Tibial nerve (tissue), 4 donors: ENCODE data around the gene WDHD1. TPM values are rescaled to one million over a fixed set of nuclear protein-coding genes. Genes with fewer than 3 reads are reported as not detected.
"Not testable (repeated sequence)": the region's sequence is repeated elsewhere in the genome, so short reads cannot be mapped to it uniquely, and the experiment has no call there.

Experiments
- DNase-seq, 2 donors: peaks; one replicate each; pipeline ENCODE4 v3.0.0-alpha.2; 2019; ENCODE audit warnings: low spot score in 2 of 2
- H3K27ac ChIP-seq, 4 donors: fragments of 200-600 bp; sonication (generic) in 3 of 4; one replicate each; pipeline ENCODE4 v1.5.1; 2017 to 2019; ENCODE audit warnings: mild to moderate bottlenecking in 1 of 4
- H3K27me3 ChIP-seq, 2 donors: fragments of 200-600 bp; sonication (generic) in 1 of 2; one replicate each; pipeline versions ENCODE4 v1.5.1 to v1.6.0; 2017 to 2019
- H3K36me3 ChIP-seq, 3 donors: fragments of 200-600 bp; sonication (generic); one replicate each; pipeline ENCODE4 v1.5.1; 2018 to 2019
- H3K4me1 ChIP-seq, 4 donors: fragments of 200-600 bp; sonication (generic) in 3 of 4; one replicate each; pipeline ENCODE4 v1.5.1; 2017 to 2019
- H3K4me3 ChIP-seq, 4 donors: fragments of 200-600 bp; sonication (generic) in 3 of 4; one replicate each; pipeline ENCODE4 v1.5.1; 2017 to 2019; ENCODE audit warnings: mild to moderate bottlenecking in 1 of 4, moderate library complexity in 1 of 4
- H3K9me3 ChIP-seq, 4 donors: fragments of 200-600 bp; sonication (generic) in 3 of 4; one replicate each; pipeline ENCODE4 v1.5.1; 2017 to 2019
- EP300 ChIP-seq, 2 donors: sonication (generic); formaldehyde crosslinking; IDR thresholded peaks; one replicate each; pipeline ENCODE4 v1.6.1; 2017; ENCODE audit warnings: antibody characterized with exemption in 2 of 2, mild to moderate bottlenecking in 1 of 2
- POLR2A ChIP-seq, 2 donors: fragments of 450-650 bp; IDR thresholded peaks; one replicate each; pipeline ENCODE4 v1.6.1; 2017; ENCODE audit warnings: antibody characterized with exemption in 2 of 2, mild to moderate bottlenecking in 2 of 2, moderate library complexity in 2 of 2
- WGBS, 2 donors: methylation state at CpG; one replicate each; pipeline ENCODE4 v1.1.5; 2018; 5-methylcytosine and 5-hydroxymethylcytosine counted together
- total RNA-seq, 4 donors: library from RNA; depleted of rRNA; stranded (reverse); fragments of >200 nt; gene quantifications; one replicate each; pipeline ENCODE4 v1.1.0, GENCODE V29; 2016
- TF ChIP-seq, protein P1 (sequence below), 5 experiments: fragments of 200-600 bp in 3 of 5; fragments of 450-650 bp in 2 of 5; sonication (generic) in 3 of 5; IDR thresholded peaks; one replicate each; pipeline ENCODE4 v1.5.1; 2016 to 2019; ENCODE audit warnings: antibody characterized with exemption in 5 of 5, mild to moderate bottlenecking in 3 of 5, moderate library complexity in 2 of 5

WDHD1 gene
- total RNA-seq, 4 donors from 2014 or later: 1.2 to 3.1 (median 1.9) TPM

DNA sequence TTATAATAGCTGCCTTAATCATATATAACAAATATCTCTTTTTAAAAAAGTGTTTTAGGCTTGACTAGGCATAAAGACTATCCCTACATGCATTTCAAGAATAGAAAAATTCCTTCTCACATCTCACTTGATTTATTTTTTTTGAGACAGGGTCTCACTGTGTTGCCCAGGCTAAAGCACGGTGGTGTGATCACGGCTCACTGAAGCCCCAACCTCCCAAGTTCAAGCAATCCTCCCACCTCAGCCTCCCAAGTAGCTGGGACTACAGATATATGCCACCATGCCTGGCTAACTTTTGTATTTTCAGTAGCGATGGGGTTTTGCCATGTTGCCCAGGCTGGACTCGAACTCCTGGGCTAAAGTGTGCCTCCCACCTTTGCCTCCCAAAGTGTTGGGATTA lies 59.4 kb downstream of the WDHD1 start:
- H3K9me3 ChIP-seq: no peaks in the 10 kb centered on the region
- H3K4me1 ChIP-seq: no peaks in the 10 kb centered on the region
- TF ChIP-seq POLR2A (IDR thresholded peaks at IDR 0.05) (no peak), EP300 (IDR thresholded peaks at IDR 0.05) (no peak)
- TF ChIP-seq, protein P1, sequence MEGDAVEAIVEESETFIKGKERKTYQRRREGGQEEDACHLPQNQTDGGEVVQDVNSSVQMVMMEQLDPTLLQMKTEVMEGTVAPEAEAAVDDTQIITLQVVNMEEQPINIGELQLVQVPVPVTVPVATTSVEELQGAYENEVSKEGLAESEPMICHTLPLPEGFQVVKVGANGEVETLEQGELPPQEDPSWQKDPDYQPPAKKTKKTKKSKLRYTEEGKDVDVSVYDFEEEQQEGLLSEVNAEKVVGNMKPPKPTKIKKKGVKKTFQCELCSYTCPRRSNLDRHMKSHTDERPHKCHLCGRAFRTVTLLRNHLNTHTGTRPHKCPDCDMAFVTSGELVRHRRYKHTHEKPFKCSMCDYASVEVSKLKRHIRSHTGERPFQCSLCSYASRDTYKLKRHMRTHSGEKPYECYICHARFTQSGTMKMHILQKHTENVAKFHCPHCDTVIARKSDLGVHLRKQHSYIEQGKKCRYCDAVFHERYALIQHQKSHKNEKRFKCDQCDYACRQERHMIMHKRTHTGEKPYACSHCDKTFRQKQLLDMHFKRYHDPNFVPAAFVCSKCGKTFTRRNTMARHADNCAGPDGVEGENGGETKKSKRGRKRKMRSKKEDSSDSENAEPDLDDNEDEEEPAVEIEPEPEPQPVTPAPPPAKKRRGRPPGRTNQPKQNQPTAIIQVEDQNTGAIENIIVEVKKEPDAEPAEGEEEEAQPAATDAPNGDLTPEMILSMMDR (IDR thresholded peaks at IDR 0.05): no peak
- peaks cover 0 to 24% (median 0%) of the 10 kb centered on the region in 3 donors for H3K36me3 ChIP-seq
- H3K4me3 ChIP-seq: no peak overlapping the region
- H3K27me3 ChIP-seq: no peaks in the 10 kb centered on the region
- 96 to 99% methylated on average over 4 of the region's 4 CpGs for WGBS, 2 donors
- H3K27ac ChIP-seq: no peak overlapping the region
- DNase-seq: no peak

DNA sequence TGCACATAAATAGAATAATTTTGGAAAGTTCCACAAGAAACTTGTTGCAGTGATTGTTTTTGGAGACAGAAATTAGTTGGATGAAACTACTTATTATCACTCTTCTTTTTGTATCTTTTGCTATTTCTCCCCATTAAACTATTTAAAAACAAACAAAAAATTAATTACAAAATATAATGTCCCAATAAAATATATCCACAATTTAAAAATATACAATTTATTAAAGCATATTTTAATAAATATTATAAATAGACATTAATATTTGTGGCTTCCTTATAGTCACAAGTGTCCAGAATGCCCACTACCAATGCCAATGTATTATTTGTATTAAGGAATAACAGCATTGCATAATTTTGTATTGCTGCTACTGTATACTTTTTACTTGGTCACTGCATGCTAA lies 71.8 kb downstream of the WDHD1 start:
- no peak overlapping the region for H3K4me3 ChIP-seq
- H3K36me3 ChIP-seq: no peaks in the 10 kb centered on the region
- H3K27me3 ChIP-seq: no peaks in the 10 kb centered on the region
- no peaks in the 10 kb centered on the region for H3K4me1 ChIP-seq
- H3K9me3 ChIP-seq: no peaks in the 10 kb centered on the region
- DNase-seq: no peak
- H3K27ac ChIP-seq: no peak overlapping the region
- TF ChIP-seq POLR2A (IDR thresholded peaks at IDR 0.05) (no peak), EP300 (IDR thresholded peaks at IDR 0.05) (no peak)
- TF ChIP-seq, protein P1 (IDR thresholded peaks at IDR 0.05): no peak

DNA sequence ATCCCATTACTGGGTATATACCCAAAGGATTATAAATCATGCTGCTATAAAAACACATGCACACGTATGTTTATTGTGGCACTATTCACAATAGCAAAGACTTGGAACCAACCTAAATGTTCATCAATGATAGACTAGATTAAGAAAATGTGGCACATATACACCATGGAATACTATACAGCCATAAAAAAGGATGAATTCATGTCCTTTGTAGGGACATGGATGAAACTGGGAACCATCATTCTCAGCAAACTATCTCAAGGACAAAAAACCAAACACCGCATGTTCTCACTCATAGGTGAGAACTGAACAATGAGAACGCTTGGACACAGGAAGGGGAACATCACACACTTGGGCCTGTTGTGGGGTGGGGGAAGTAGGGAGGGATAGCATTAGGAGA lies 73.3 kb downstream of the WDHD1 start:
- not testable (repeated sequence) for H3K4me3 ChIP-seq, H3K4me1 ChIP-seq, DNase-seq, H3K9me3 ChIP-seq, H3K36me3 ChIP-seq, H3K27me3 ChIP-seq, H3K27ac ChIP-seq
- WGBS, 2 donors: 93 to 94% methylated on average over 3 of the region's 3 CpGs

DNA sequence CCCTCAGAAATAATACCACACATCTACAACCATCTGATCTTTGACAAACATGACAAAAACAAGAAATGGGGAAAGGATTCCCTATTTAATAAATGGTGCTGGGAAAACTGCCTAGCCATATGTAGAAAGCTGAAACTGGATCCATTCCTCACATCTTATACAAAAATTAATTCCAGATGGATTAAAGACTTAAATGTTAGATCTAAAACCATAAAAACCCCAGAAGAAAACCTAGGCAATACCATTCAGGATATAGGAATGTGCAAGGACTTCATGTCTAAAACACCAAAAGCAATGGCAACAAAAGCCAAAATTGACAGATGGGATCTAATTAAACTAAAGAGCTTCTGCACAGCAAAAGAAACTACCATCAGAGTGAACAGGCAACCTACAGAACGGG lies 74.1 kb downstream of the WDHD1 start:
- not testable (repeated sequence) for H3K9me3 ChIP-seq, H3K4me1 ChIP-seq, DNase-seq, H3K27ac ChIP-seq, H3K4me3 ChIP-seq, H3K27me3 ChIP-seq
- 83% methylated on average over 1 of the region's 1 CpG for WGBS, 2 donors
- peaks cover 0 to 13% (median 0%) of the 10 kb centered on the region in 3 donors for H3K36me3 ChIP-seq

DNA sequence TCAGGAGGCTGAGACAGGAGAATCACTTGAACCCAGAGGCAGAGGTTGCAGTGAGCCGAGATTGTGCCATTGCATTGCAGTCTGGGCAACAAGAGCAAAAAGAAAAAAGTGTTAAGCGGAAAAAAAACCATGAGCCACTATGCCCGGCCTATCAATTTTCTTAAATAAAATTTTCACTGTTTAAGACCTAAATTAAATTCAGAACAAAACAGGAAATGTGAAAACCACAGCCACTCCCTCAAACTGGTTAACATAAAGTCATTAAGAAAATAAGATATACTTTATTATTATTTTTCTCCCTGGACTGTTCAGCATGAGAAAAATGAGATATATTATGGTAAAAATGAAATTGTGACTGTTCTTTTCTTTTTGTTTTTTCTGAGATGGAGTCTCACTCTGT lies 79.7 kb downstream of the WDHD1 start:
- TF ChIP-seq POLR2A (IDR thresholded peaks at IDR 0.05) (no peak), EP300 (IDR thresholded peaks at IDR 0.05) (no peak)
- TF ChIP-seq, protein P1 (IDR thresholded peaks at IDR 0.05): no peak
- no peaks in the 10 kb centered on the region for H3K4me1 ChIP-seq
- H3K27me3 ChIP-seq: no peaks in the 10 kb centered on the region
- H3K4me3 ChIP-seq: no peak overlapping the region
- 95 to 99% methylated on average over 3 of the region's 3 CpGs for WGBS, 2 donors
- peaks cover 0 to 9% (median 0%) of the 10 kb centered on the region in 4 donors for H3K9me3 ChIP-seq
- H3K27ac ChIP-seq: no peak overlapping the region
- DNase-seq: no peak
- H3K36me3 ChIP-seq: peaks cover 0 to 22% (median 0%) of the 10 kb centered on the region in 3 donors

DNA sequence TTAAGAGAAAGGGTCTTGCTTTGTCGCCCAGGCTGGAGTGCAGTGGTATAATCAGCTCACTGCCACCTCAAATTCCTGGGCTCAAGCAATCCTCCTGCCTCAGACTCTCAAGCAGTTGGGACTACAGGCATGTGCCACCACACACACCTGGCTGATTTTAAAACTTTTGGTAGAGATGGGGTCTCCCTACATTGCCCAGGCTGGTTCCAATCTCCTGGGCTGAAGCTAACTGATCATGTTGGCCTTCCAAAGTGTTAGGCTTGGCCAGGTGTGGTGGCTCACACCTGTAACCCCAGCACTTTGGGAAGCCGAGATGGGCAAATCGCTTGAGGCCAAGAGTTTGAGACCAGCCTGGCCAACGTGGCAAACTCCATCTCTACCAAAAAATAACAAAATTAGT lies 80.4 kb downstream of the WDHD1 start:
- WGBS, 2 donors: 96 to 98% methylated on average over 4 of the region's 4 CpGs
- no peak overlapping the region for H3K27ac ChIP-seq
- H3K27me3 ChIP-seq: no peaks in the 10 kb centered on the region

More for the DNA sequence above, 80.4 kb downstream of the WDHD1 start:
- H3K4me1 ChIP-seq: no peaks in the 10 kb centered on the region
- TF ChIP-seq POLR2A (IDR thresholded peaks at IDR 0.05) (no peak), EP300 (IDR thresholded peaks at IDR 0.05) (no peak)
- TF ChIP-seq, protein P1 (IDR thresholded peaks at IDR 0.05): no peak
- peaks cover 0 to 9% (median 0%) of the 10 kb centered on the region in 4 donors for H3K9me3 ChIP-seq
- DNase-seq: no peak
- no peak overlapping the region for H3K4me3 ChIP-seq
- peaks cover 0 to 22% (median 0%) of the 10 kb centered on the region in 3 donors for H3K36me3 ChIP-seq
